Measurements from ENCODE around the gene LIPT1. TPM values are rescaled to one million over a fixed set of nuclear protein-coding genes. Genes with fewer than 3 reads are reported as not detected.

The LIPT1 gene
- total RNA-seq, 3 donors from 2014 or later = 9.8 to 11.0 (median 10.8) TPM

DNA sequence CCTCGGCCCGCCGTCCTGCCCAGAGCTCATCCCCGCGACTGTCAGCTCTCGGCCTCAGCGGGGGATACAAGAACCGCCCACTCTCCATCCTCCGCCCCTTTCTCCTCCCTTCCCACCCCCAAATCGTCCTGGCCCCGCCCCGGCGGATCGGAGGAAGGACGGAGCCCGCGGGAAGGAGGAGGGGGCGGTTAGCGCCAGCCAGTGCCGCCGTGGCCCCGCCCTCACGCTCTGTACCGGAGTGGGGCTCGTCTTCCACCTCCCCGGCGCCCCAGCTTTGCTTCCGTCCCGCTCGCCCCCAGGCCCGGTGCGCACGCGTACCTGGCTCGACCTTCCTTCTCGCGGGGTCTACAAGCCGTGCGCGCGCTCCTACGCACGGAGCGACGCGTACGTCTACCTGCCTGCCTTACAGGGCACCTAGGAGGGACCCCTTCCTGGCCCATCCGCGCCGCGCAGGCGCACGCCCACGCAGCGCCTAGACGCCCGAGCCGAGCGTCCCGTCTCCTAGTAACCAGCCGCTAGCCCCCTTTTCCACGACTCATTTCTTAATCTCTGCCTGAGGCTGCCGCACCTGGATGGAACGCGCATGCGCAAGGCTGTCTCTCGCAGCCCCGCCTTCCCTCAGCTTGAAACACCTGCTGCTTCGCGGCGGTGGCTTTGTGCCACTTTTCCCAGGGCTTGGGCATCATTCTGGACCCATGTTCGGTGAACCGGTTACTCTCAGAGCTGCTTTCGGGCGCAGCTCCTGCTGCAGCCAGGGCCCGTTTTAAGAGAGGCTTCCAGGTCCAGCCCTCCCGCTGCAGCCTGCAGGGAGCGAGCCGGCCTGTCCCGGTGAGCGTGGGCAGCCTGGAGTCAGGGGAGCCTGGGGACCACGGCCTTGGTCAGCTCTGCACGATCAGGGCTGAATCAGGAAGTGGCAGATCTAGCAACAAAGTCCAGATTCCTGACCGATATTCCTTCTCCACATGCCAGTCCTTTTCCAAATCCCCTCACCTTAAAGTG, 13.4 kb upstream of the LIPT1 start, which contains the start of gene C2orf15:
C2orf15 (plus strand) TSS at position 598 of the 999 bp plus-strand sequence. CDS start 8,852 bp downstream, outside the sequence.
- peak; percentile 94 to 95 for DNase-seq (ENCODE audit: low spot score in 2 of 2)
- Histone ChIP-seq H3K27ac (peak within 1 kb of the TSS; percentile 95 to 96), H3K36me3 (no peaks in the 10 kb centered on the region), H3K4me3 (peak within 1 kb of the TSS; percentile 83 to 96 (median 95)), H3K9me3 (no peaks in the 10 kb centered on the region), H3K27me3 (no peaks in the 10 kb centered on the region), H3K4me1 (peaks cover 0 to 6% of the 10 kb centered on the region in 2 donors)
- intact Hi-C loops (cut with DNase I; ENCODE audit: low total_unique reads) = loop anchor here (10.0 kb wide), 1 partner anchor 1423 kb away; the partner anchor contains the start of gene PDCL3
- TF ChIP-seq POLR2A (IDR thresholded peaks at IDR 0.05) (peak; percentile 56), POLR2AphosphoS5 (IDR thresholded peaks at IDR 0.05) (peak in 2 of 3 donors; percentile 8 to 64), CTCF (IDR thresholded peaks at IDR 0.05) (no peak)

DNA sequence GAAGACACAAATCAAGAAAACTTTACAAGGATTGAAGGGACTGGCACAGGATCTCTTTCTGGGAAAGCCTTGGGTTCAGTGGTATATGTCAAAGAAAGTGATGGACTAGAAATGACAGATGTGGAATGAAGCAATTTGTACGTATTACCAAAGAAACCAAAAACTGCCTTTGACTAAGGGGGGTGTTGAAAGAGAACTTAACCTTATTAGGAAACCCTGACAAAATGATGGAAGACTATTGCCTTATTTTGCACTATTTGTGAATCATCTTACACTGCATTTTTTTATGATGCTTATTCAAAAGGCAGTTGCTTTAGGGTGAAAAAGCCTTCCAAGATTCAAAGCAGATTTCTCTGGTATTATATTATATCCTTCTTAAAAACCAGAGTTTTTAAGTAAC, 4.1 kb upstream of the LIPT1 start:
- TF ChIP-seq POLR2A (IDR thresholded peaks at IDR 0.05) (no peak), CTCF (IDR thresholded peaks at IDR 0.05) (no peak), POLR2AphosphoS5 (IDR thresholded peaks at IDR 0.05) (no peak)
- peaks cover 0 to 5% of the 10 kb centered on the region in 2 donors for H3K4me1 ChIP-seq
- no peak overlapping the region for H3K4me3 ChIP-seq
- intact Hi-C loops (cut with DNase I; ENCODE audit: low total_unique reads) = no loop called here
- no peak overlapping the region for H3K27ac ChIP-seq
- no peak for DNase-seq (ENCODE audit: low spot score in 2 of 2)
- H3K36me3 ChIP-seq = no peaks in the 10 kb centered on the region
- H3K9me3 ChIP-seq = no peaks in the 10 kb centered on the region
- no peaks in the 10 kb centered on the region for H3K27me3 ChIP-seq

- intact Hi-C loops (cut with DNase I; ENCODE audit: low total_unique reads) = no loop called here
- no peak for TF ChIP-seq POLR2AphosphoS5 (IDR thresholded peaks at IDR 0.05)
- no peak for TF ChIP-seq CTCF (IDR thresholded peaks at IDR 0.05)
- TF ChIP-seq POLR2A (IDR thresholded peaks at IDR 0.05) = no peak
- DNase-seq (ENCODE audit: low spot score in 2 of 2) = no peak
- no peak overlapping the region for H3K27ac ChIP-seq
- H3K4me1 ChIP-seq = peaks cover 0 to 5% of the 10 kb centered on the region in 2 donors
- no peaks in the 10 kb centered on the region for H3K9me3 ChIP-seq
- no peaks in the 10 kb centered on the region for H3K36me3 ChIP-seq
- H3K27me3 ChIP-seq = no peaks in the 10 kb centered on the region
- no peak overlapping the region for H3K4me3 ChIP-seq
Observed at GRCh38 chr2:99152199-99152895, 2.4 kb upstream of the LIPT1 start.

DNA sequence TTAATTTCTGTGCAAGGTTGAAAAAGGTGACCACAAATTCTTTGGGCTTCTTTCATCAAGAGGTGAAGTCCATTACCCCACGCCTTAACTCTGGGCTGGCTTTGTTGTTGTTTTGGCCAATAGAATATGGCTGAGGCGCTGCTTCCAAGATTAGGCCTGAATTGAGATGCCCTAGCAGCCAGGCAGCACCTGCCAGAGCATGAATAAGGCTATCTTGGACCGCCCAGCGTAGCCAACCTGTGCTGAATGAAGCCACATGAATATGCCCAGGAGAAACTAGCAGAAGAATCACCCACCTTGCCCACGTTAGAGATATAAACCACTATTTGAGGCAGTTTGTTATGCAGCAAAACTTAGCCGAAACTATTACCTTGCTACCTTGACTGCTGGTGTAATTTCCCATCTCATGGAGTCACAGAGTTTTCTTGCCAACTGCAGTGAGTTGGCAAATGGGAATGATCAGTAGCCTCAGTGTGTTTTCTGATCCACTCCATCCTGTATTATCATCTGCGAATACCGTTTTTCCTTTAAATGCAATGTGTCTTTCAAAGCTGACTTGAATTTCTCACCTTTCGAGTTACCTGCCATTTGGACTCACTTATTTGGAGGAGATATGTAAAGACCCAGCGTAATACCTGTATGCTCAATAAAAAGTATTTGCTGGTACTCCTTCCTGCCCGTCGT, 704 bp upstream of the LIPT1 start:
- no peak for TF ChIP-seq CTCF (IDR thresholded peaks at IDR 0.05)
- TF ChIP-seq POLR2A (IDR thresholded peaks at IDR 0.05) = no peak
- TF ChIP-seq POLR2AphosphoS5 (IDR thresholded peaks at IDR 0.05) = no peak
- Histone ChIP-seq H3K4me3 (peak overlapping the region; percentile 69 to 92 (median 77)), H3K4me1 (peaks cover 0 to 5% of the 10 kb centered on the region in 2 donors), H3K36me3 (no peaks in the 10 kb centered on the region), H3K27ac (peak overlapping the region; percentile 95 to 97), H3K9me3 (no peaks in the 10 kb centered on the region), H3K27me3 (no peaks in the 10 kb centered on the region)
- intact Hi-C loops (cut with DNase I; ENCODE audit: low total_unique reads) = no loop called here
- DNase-seq (ENCODE audit: low spot score in 2 of 2) = no peak
